Retinal pigment epithelial cell (primary cell): Measurements from ENCODE around the gene DNHD1.

Source experiments
- DNase-seq: peaks from one replicate; pipeline ENCODE4 v3.0.0-alpha.2; 2010; ENCODE audit warnings: low read depth
- H3K4me3 ChIP-seq: 2 replicates; pipeline ENCODE4 v1.5.1; 2011; ENCODE audit warnings: mild to moderate bottlenecking, low read length, control low read depth, moderate library complexity
- CTCF ChIP-seq: conservative IDR thresholded peaks from 2 replicates; pipeline ENCODE4 v1.5.1; 2011; ENCODE audit warnings: low read depth, low read length, control low read depth, inconsistent platforms

Gene DNHD1

GRCh38 chr11:6488342-6488741 is 8.7 kb upstream of the DNHD1 start:
- no peak for DNase-seq
- TF ChIP-seq CTCF: no peak
- no peak overlapping the region for H3K4me3 ChIP-seq

- DNase-seq: no peak
- TF ChIP-seq CTCF: no peak
- no peak overlapping the region for H3K4me3 ChIP-seq
Observed at GRCh38 chr11:6488821-6489220, 8.3 kb upstream of the DNHD1 start.

GRCh38 chr11:6489306-6489705 is 7.8 kb upstream of the DNHD1 start:
- no peak for TF ChIP-seq CTCF
- no peak for DNase-seq
- H3K4me3 ChIP-seq: no peak overlapping the region

- TF ChIP-seq CTCF: no peak
- DNase-seq: no peak
Observed at GRCh38 chr11:6498121-6498520, 1.0 kb downstream of the DNHD1 start.

GRCh38 chr11:6498544-6498943 is 1.5 kb downstream of the DNHD1 start:
- no peak overlapping the region for H3K4me3 ChIP-seq
- TF ChIP-seq CTCF: no peak
- DNase-seq: no peak

More at GRCh38 chr11:6498121-6498520, 1.0 kb downstream of the DNHD1 start:
- H3K4me3 ChIP-seq: no peak overlapping the region

GRCh38 chr11:6502382-6502781 is 5.3 kb downstream of the DNHD1 start:
- TF ChIP-seq CTCF: no peak
- DNase-seq: no peak

GRCh38 chr11:6504166-6504565 is 7.1 kb downstream of the DNHD1 start:
- no peak for DNase-seq
- H3K4me3 ChIP-seq: no peak overlapping the region
- TF ChIP-seq CTCF: no peak

More at GRCh38 chr11:6502382-6502781, 5.3 kb downstream of the DNHD1 start:
- H3K4me3 ChIP-seq: no peak overlapping the region
